K562 (cell line): ENCODE measurements around the gene SERHL2. TPM values are rescaled to one million over a fixed set of nuclear protein-coding genes. Genes with fewer than 3 reads are reported as not detected.
A peak's percentile ranks its signal among the peaks of the same experiment; 100 is the strongest.
"Not testable (repeated sequence)": the region's sequence is repeated elsewhere in the genome, so short reads cannot be mapped to it uniquely, and the experiment has no call there.

Source experiments
- ATAC-seq: fragments of 200-7000 bp; cut with Tn5 transposase; 3 replicates; pipeline ENCODE4 v1.9.1; 2020; ENCODE audit warnings: moderate library complexity
- BruUV-seq: library from RNA; stranded (reverse); fragments of 400-500 nt; replicated peaks from 2 replicates; lab custom pipeline; 2021; lab: Mats Ljungman, UMichigan
- CTCF ChIA-PET: fragments of 300-600 bp; formaldehyde crosslinking; extraction: SDS; loops from one replicate; lab custom pipeline; 2021; ENCODE audit warnings: low intra/inter-chr PET ratio; lab: Yijun Ruan, JAX
- POLR2A ChIA-PET: fragments of 300-600, 350-650 bp; sonication (Branson Sonifier 250); formaldehyde crosslinking; extraction: SDS; loops from one replicate; lab custom pipeline; 2021; ENCODE audit warnings: antibody characterized with exemption, inconsistent platforms; lab: Yijun Ruan, JAX
- DNase-seq, 4 experiments: peaks; one replicate each; pipeline versions ENCODE4 v3.0.0 to v3.0.0-alpha.2; 2011 to 2018; ENCODE audit warnings: low spot score in 3 of 4, mixed read lengths in 3 of 4; ENCODE audit errors: extremely low read depth in 1 of 4
- FAIRE-seq: peaks from 2 replicates; lab custom pipeline; 2011; peaks lifted over from hg19 to GRCh38; lab: Jason Lieb, UNC
- H2AFZ ChIP-seq: 2 replicates; pipeline ENCODE4 v1.6.0; 2011; ENCODE audit warnings: low read depth, low read length, control low read depth, inconsistent platforms
- H3K27ac ChIP-seq: fragments of 200-600 bp; 3 replicates; pipeline ENCODE4 v1.8.0; 2011; ENCODE audit warnings: low read depth, mild to moderate bottlenecking, control low read depth, inconsistent platforms, low read length, moderate library complexity, mixed read lengths; ENCODE audit errors: extremely low read depth
- H3K27me3 ChIP-seq, 2 experiments: fragments of 300-600 bp in 1 of 2; 2 replicates in 1 of 2; 3 replicates in 1 of 2; pipeline versions ENCODE4 v1.6.0 to v1.8.0; 2011; ENCODE audit warnings: inconsistent platforms in 2 of 2, low read length in 2 of 2, mild to moderate bottlenecking in 1 of 2, mixed read lengths in 1 of 2, moderate library complexity in 1 of 2; ENCODE audit not compliant: control insufficient read depth in 2 of 2, insufficient read depth in 2 of 2
- H3K36me3 ChIP-seq: fragments of 300-600 bp; 3 replicates; pipeline ENCODE4 v1.8.0; 2011; ENCODE audit warnings: mild to moderate bottlenecking, low read length, inconsistent platforms; ENCODE audit not compliant: control insufficient read depth, insufficient read depth
- H3K4me1 ChIP-seq, 2 experiments: fragments of 200-600 bp in 1 of 2; replicated peaks in 1 of 2; 2 replicates in 1 of 2; 3 replicates in 1 of 2; pipeline versions ENCODE4 v1.5.1 to v1.8.0; 2011; ENCODE audit warnings: inconsistent platforms in 2 of 2, low read length in 2 of 2, mild to moderate bottlenecking in 1 of 2, mixed read lengths in 1 of 2, moderate library complexity in 1 of 2; ENCODE audit not compliant: control insufficient read depth in 2 of 2, insufficient read depth in 2 of 2
- H3K4me2 ChIP-seq: 2 replicates; pipeline ENCODE4 v1.6.1; 2011; ENCODE audit warnings: low read length, control low read depth, inconsistent platforms, mixed read lengths; ENCODE audit not compliant: insufficient read depth
- H3K4me3 ChIP-seq: fragments of 200-600 bp; sonication (generic), shearing (Covaris generic); 2 replicates; pipeline ENCODE4 v1.5.1; 2016; ENCODE audit warnings: control low read depth, inconsistent platforms
- H3K79me2 ChIP-seq: fragments of 200-600 bp; 3 replicates; pipeline ENCODE4 v1.8.0; 2011; ENCODE audit warnings: low read length, inconsistent platforms; ENCODE audit not compliant: control insufficient read depth, insufficient read depth
- H3K9ac ChIP-seq, 2 experiments: 2 replicates each; pipeline versions ENCODE4 v1.6.0 to v1.6.1; 2011; ENCODE audit warnings: low read depth in 2 of 2, low read length in 2 of 2, control low read depth in 1 of 2, inconsistent platforms in 1 of 2, mild to moderate bottlenecking in 1 of 2, mixed read lengths in 1 of 2; ENCODE audit not compliant: insufficient read depth in 1 of 2
- H3K9me1 ChIP-seq: one replicate; pipeline ENCODE4 v1.6.0; 2011; ENCODE audit warnings: inconsistent platforms, mild to moderate bottlenecking, low read length, moderate library complexity; ENCODE audit not compliant: control insufficient read depth, insufficient read depth
- H3K9me3 ChIP-seq: replicated peaks from 2 replicates; pipeline ENCODE4 v1.5.1; 2011; ENCODE audit warnings: low read depth, low read length, inconsistent platforms; ENCODE audit not compliant: control insufficient read depth, insufficient read depth
- H4K20me1 ChIP-seq: replicated peaks from 2 replicates; pipeline ENCODE4 v1.6.1; 2011; ENCODE audit warnings: low read length, inconsistent platforms, mixed read lengths; ENCODE audit not compliant: control insufficient read depth, insufficient read depth
- C11orf30 ChIP-seq: fragments of 450-650 bp; IDR thresholded peaks from 2 replicates; pipeline ENCODE4 v1.6.1; 2016; ENCODE audit warnings: low read depth, mild to moderate bottlenecking
- CREM ChIP-seq: IDR thresholded peaks from 2 replicates; pipeline ENCODE4 v1.6.1; 2014; ENCODE audit warnings: antibody characterized with exemption, low read depth
- SPI1 ChIP-seq: IDR thresholded peaks from 2 replicates; pipeline ENCODE4 v1.6.1; 2011; ENCODE audit warnings: low read depth, low read length, control low read depth, borderline replicate concordance
- YY1 ChIP-seq, 3 experiments: IDR thresholded peaks; 2 replicates each; pipeline ENCODE4 v1.6.1; 2011; ENCODE audit warnings: low read length in 2 of 3, mild to moderate bottlenecking in 2 of 3, moderate library complexity in 2 of 3, borderline replicate concordance in 1 of 3, control low read depth in 1 of 3, low read depth in 1 of 3; ENCODE audit not compliant: insufficient read depth in 3 of 3, insufficient replicate concordance in 2 of 3, control insufficient read depth in 1 of 3, insufficient read length in 1 of 3; ENCODE audit errors: extremely low read depth in 1 of 3
- ZNF143 ChIP-seq: sonication (generic); formaldehyde crosslinking; IDR thresholded peaks from 2 replicates; pipeline ENCODE4 v1.9.0; 2022; ENCODE audit warnings: mild to moderate bottlenecking, missing genetic modification reagents
- WGBS: fragments of 100-300 bp; shearing (Covaris generic); methylation state at CpG from one replicate; pipeline ENCODE4 v1.1.6; 2016; ENCODE audit warnings: low coverage, mixed read lengths; ENCODE audit not compliant: insufficient coverage; ENCODE audit errors: missing lambda C conversion rate; 5-methylcytosine and 5-hydroxymethylcytosine counted together
- in situ Hi-C: fragments of 300-500 bp; cut with MboI; formaldehyde crosslinking; loops from 4 replicates; pipeline ENCODE4 v1.15.0; 2018; ENCODE audit warnings: inconsistent platforms, mixed read lengths
- intact Hi-C: fragments of 100-400 bp; cut with micrococcal nuclease; formaldehyde crosslinking; loops from 2 replicates; pipeline ENCODE4 v1.14.2; 2022
- polyA plus RNA-seq, 8 experiments: library from polyadenylated mRNA; depleted of rRNA in 4 of 8; stranded (reverse) in 5 of 8; unstranded in 3 of 8; fragments of >200 nt; fragmentation: Nextera tagmentation in 2 of 8; fragmentation: Illumina TruSeq in 1 of 8; extraction: Ambion mirVana in 2 of 8; extraction: Trizol in 1 of 8; gene quantifications; 2 replicates each; pipeline versions ENCODE4 v1.2.1 to v1.2.3, GENCODE V29; 2011 to 2014; ENCODE audit warnings: inconsistent platforms in 1 of 8, missing spikeins in 1 of 8
- total RNA-seq, 7 experiments: library from RNA; depleted of rRNA in 6 of 7; stranded (reverse); fragments of >200 nt in 6 of 7; fragmentation: Illumina TruSeq in 2 of 7; extraction: Trizol in 2 of 7; gene quantifications; 2 replicates each; pipeline versions ENCODE4 v1.2.1 to v1.2.3, GENCODE V29; 2011 to 2021; ENCODE audit warnings: low replicate concordance in 1 of 7
- TF ChIP-seq, protein P1 (sequence below): fragments of 450-650 bp; IDR thresholded peaks from 2 replicates; pipeline ENCODE4 v1.6.1; 2017; ENCODE audit warnings: antibody characterized with exemption, mild to moderate bottlenecking

Gene SERHL2
- total and polyA plus RNA-seq, 9 of the 15 experiments (the other 6 are each of a cell fraction or from before 2014, with no cell fraction given) = 19.9 to 62.6 (median 25.2) TPM

DNA sequence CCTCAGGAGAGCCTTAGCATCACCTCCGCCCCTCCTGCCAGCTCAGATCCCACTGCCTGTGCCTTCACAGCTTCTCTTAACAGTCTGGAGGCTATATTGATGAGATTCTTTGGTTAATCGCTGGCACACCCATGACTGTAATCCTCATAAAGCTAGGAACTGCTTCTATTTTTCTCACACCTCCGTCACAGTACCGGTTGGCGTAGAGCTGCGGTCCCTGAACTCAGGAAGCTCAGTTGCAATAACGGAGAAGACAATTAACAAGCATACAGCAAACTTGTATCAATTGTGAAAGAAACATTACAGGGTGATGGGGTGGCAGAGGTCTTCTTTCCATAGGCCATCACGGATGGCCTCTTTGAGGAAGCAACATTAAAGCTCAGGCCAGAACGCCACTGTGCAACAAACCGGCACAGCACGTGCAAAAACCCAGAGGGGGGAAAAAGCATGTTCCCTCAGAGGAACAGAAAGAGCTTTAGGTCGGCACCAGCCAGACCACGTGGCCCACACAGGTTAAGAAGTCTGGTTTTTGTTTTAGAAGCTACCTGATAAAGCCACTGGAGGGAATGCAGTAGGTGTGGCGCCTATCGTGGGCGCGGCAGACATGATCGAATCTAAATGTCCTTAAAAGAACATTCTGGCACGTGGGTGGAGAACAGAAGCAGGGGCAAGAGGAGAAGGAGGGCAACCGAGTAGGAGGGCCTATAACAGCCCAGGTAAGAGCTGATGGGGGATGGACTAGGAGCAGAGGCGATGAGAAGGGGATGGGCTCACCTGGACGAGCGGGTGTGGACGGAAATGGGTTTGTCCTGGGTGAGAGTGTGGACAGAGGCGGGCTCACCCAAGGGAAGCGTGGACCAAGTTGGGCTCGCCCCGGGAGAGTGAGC is 34.9 kb upstream of the SERHL2 start:
- CTCF ChIA-PET, H3K9me1 ChIP-seq, H2AFZ ChIP-seq, BruUV-seq, DNase-seq, POLR2A ChIA-PET, intact Hi-C loops, H3K9me3 ChIP-seq, H4K20me1 ChIP-seq, in situ Hi-C loops, H3K27me3 ChIP-seq: not testable (repeated sequence)
- peak; percentile 19 for ATAC-seq
- peaks cover 24% of the 10 kb centered on the region for H3K79me2 ChIP-seq
- peak overlapping the region; percentile 70; the same call in 2 of the 3 replicates for H3K27ac ChIP-seq
- peak overlapping the region; percentile 58 for H3K4me3 ChIP-seq
- WGBS = 0% methylated on average over 8 of the region's 28 CpGs
- peak overlapping the region; percentile 76 to 95 for H3K9ac ChIP-seq
- FAIRE-seq = peak; percentile 75
- peaks cover 23% of the 10 kb centered on the region; the same call in 1 of the 3 replicates for H3K36me3 ChIP-seq
- peak overlapping the region; percentile 71 for H3K4me2 ChIP-seq
- peaks cover 4 to 26% of the 10 kb centered on the region in 2 experiments; a peak in 3 of 5 replicates for H3K4me1 ChIP-seq

DNA sequence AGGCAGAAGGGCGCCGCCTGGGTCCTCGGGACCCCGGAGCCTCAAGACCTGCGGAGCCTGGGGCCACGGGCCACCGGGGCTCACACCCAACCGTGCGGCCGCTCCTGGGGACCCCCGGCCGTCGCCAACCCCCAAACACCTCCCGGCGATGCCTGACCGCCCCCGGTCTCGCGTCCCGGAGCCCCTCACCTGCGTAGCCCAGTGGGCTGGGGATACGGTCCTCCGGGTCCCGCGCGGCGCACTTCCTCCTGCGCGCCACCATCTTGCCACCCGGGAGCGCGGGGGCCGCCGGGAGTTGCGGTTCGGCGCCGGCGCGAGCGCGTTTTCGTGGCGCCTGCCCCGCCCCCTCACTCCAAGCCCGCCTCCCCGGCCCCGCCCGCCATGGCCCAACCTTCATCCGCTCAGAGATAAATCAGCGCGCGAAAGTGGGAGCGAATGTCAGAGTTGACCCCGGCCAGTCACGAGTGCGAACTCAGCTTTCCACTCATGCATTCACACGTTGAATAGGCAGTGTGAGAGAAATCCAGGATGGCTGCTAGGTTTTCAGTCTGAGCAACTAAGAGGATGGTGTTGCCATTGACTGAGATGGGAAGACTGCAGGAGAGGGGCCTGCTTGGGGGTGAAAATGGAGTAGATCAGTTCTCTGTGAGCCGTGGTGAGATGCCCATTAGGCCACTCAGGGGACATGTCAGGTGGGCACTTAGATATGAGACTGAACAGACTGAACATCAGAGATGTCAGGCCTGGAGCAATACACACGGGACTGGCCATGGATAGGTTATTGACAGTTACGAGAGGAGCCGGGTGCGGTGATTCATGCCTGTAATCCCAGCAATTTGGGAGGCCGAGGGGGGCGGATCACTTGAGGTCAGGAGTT is 34.0 kb upstream of the SERHL2 start, which contains the start of gene RRP7A:
RRP7A (minus strand) TSS at position 272 of the 877 bp plus-strand sequence; CDS start at position 262, 10 bp downstream.
- ATAC-seq = peak; percentile 98
- peak within 1 kb of the TSS; percentile 58 for H3K4me3 ChIP-seq
- H3K9me3 ChIP-seq = no peaks in the 10 kb centered on the region
- H3K27me3 ChIP-seq = no peaks in the 10 kb centered on the region
- peaks cover 23% of the 10 kb centered on the region; the same call in 1 of the 3 replicates for H3K36me3 ChIP-seq
- CTCF ChIA-PET = no interaction called here
- peaks cover 24% of the 10 kb centered on the region for H3K79me2 ChIP-seq
- H3K27ac ChIP-seq = peak within 1 kb of the TSS; percentile 70; the same call in 2 of the 3 replicates
- peak within 1 kb of the TSS; percentile 79 for H2AFZ ChIP-seq
- no peaks in the 10 kb centered on the region for H4K20me1 ChIP-seq
- no TSS peak for BruUV-seq
- H3K9ac ChIP-seq = peak within 1 kb of the TSS; percentile 76 to 95
- intact Hi-C loops = no loop called here
- in situ Hi-C loops = no loop called here
- no peaks in the 10 kb centered on the region for H3K9me1 ChIP-seq
- POLR2A ChIA-PET = no interaction called here
- DNase-seq = peak; percentile 72 to 88 (median 75)
- 3% methylated on average over 20 of the region's 65 CpGs for WGBS
- peak within 1 kb of the TSS; percentile 71 for H3K4me2 ChIP-seq
- FAIRE-seq = peak; percentile 74
- peaks cover 4 to 18% of the 10 kb centered on the region in 2 experiments; a peak in 3 of 5 replicates for H3K4me1 ChIP-seq
- TF ChIP-seq, protein P1, sequence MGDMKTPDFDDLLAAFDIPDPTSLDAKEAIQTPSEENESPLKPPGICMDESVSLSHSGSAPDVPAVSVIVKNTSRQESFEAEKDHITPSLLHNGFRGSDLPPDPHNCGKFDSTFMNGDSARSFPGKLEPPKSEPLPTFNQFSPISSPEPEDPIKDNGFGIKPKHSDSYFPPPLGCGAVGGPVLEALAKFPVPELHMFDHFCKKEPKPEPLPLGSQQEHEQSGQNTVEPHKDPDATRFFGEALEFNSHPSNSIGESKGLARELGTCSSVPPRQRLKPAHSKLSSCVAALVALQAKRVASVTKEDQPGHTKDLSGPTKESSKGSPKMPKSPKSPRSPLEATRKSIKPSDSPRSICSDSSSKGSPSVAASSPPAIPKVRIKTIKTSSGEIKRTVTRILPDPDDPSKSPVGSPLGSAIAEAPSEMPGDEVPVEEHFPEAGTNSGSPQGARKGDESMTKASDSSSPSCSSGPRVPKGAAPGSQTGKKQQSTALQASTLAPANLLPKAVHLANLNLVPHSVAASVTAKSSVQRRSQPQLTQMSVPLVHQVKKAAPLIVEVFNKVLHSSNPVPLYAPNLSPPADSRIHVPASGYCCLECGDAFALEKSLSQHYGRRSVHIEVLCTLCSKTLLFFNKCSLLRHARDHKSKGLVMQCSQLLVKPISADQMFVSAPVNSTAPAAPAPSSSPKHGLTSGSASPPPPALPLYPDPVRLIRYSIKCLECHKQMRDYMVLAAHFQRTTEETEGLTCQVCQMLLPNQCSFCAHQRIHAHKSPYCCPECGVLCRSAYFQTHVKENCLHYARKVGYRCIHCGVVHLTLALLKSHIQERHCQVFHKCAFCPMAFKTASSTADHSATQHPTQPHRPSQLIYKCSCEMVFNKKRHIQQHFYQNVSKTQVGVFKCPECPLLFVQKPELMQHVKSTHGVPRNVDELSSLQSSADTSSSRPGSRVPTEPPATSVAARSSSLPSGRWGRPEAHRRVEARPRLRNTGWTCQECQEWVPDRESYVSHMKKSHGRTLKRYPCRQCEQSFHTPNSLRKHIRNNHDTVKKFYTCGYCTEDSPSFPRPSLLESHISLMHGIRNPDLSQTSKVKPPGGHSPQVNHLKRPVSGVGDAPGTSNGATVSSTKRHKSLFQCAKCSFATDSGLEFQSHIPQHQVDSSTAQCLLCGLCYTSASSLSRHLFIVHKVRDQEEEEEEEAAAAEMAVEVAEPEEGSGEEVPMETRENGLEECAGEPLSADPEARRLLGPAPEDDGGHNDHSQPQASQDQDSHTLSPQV = 0 out of 2 replicates have a peak, but pooled peaks have one; percentile 19
- TF ChIP-seq ZNF143 (peak; percentile 78), SPI1 (peak; percentile 66), CREM (peak; percentile 75), YY1 (IDR thresholded peaks at IDR 0.05; ENCODE audit: borderline replicate concordance in 1 of 3, control insufficient read depth in 1 of 3, extremely low read depth in 1 of 3, insufficient read depth in 3 of 3, insufficient read length in 1 of 3, insufficient replicate concordance in 2 of 3, low read depth in 1 of 3, low read length in 2 of 3) (peak; percentile 71 to 95 (median 93)), C11orf30 (peak; percentile 79)
